ENCODE measurements around the gene GAL.

The GAL gene

DNA sequence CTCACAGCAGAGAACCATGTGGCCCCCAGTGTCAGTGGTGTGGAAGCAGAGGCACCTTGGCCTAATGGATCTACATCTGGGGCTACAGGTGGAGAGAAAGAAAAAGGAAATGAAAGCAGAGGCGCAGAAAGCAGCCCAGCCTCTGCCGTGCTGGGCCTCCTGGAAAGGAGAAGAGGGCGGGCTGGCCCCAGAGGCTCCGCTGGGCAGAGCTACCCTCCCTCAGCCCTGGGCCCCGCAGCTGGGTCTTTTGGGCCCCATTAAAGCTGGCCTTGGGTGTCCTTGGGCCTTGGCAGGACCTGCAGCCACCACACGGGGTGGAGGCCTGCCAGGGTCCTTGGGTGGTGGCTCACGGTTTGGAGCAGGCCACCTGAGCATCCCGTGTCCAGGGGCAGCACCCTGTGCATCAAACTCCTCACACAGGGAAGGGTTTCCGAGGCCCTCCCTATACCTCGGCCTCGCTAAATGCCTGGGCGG lies 31.6 kb upstream of the GAL start:
- no peak for DNase-seq (ENCODE audit: low read depth in 1 of 2, low spot score in 1 of 2)
- no peak for TF ChIP-seq JUND (IDR thresholded peaks at IDR 0.05; ENCODE audit: low read depth)
- in situ Hi-C loops (cut with HindIII; ENCODE audit: low pct_unique_long_range_greater_than_20kb, low sequenced_read_pairs), result no loop called here

DNA sequence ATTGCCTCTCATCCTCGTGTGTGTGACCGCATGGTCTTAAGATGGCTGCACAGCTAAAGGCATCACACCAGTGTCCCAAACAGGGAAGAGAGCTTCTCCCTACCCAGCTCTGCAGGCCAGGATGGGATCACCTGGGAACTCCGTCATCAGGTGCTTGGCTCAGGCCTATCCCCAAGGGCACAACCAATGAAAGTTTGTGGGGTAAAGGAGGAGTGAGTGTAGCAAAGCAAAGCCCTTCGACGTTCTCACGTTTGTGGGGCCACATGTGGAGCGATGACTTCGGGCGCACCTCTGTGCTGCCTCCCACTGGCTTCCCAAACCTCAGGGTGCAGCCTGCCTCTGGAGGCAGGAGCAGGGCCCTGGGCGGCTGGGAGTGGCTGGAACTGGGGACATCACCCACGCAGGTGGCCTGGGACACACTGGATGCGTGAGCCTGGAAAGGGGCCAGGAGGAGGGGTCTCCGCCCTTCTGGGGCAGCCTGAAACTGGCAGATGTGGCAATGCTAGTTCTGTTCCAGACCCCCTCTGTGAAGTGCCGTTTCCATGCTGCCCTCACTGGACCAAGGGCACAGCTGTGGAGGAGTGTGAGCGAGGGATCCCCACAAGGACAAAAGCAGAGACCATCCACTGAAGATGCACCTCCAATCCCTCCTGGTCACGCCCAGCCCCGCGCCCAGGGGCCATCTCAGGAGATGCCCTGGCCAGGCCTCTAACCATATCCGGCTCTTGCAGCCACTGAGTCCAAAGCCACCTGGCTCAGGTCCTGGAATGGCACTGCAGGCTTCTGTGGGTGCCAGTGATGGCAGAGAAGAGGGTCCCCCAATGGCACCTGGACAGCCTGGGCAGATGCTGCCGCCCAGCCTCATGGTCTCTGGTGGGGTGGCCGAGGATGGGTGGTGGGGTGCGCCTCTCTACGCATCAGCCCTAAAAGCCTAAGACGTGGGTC lies 30.6 kb upstream of the GAL start:
- no peak for TF ChIP-seq JUND (IDR thresholded peaks at IDR 0.05; ENCODE audit: low read depth)
- DNase-seq (ENCODE audit: low read depth in 1 of 2, low spot score in 1 of 2), result no peak
- in situ Hi-C loops (cut with HindIII; ENCODE audit: low pct_unique_long_range_greater_than_20kb, low sequenced_read_pairs), result no loop called here

DNA sequence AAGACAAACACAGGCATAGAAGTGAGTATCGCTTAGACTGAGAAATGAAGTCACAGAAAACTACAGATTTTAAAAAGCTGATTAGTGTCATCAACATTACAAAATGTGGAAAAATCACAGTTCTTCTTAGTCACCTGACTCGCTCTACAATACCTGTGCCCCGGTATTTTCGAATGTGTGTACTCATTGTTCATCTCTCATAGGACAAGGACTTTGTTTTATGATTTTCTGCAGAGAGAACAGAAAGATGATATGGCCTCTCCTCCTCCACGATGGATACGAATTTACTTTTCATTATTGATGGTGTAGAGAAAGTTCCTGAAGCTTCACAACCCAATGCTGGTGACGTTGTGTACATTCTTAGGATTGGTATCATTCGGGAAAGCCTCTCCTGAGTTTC lies 29.4 kb upstream of the GAL start:
- TF ChIP-seq JUND (IDR thresholded peaks at IDR 0.05; ENCODE audit: low read depth), result no peak
- in situ Hi-C loops (cut with HindIII; ENCODE audit: low pct_unique_long_range_greater_than_20kb, low sequenced_read_pairs), result no loop called here
- DNase-seq (ENCODE audit: low read depth in 1 of 2, low spot score in 1 of 2), result no peak

DNA sequence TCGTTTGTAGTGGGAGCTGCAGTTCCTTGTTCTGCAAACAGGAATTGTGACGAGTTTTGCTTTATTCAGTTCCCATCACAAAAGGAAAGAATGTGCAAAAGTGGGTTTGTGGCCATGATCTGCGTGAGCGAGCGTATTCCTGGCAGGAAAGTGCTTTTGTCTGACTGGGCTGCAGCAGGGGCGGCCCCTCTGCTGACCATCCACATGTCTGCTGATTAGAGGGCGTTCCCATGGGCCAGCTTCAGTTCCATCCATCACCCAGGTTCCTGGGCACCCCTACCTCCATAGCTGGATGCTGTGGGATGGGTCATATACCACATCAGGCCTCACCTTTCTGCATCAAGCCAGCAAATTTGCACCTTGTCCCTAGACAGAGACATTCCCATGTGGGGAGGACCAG lies 28.9 kb upstream of the GAL start:
- no peak for DNase-seq (ENCODE audit: low read depth in 1 of 2, low spot score in 1 of 2)
- no peak for TF ChIP-seq JUND (IDR thresholded peaks at IDR 0.05; ENCODE audit: low read depth)
- in situ Hi-C loops (cut with HindIII; ENCODE audit: low pct_unique_long_range_greater_than_20kb, low sequenced_read_pairs), result no loop called here

DNA sequence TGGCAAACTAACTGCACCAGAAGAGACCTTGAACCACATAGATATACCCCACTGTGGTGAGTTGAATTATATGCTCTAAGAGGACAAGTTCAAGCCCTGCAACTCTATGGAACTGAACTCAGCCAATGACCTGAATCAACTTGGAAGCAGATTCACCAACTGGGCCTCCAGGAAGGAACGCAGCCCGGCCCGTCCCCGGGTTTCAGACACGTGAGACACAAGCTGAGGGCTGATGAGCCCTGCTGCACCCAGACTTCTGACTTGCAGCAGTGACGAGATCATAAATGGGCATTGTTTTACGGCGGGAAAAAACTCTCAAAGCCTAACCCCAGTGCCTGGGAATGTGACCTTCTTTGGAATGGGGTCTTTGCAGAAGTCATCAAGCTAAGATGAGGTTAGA lies 28.5 kb upstream of the GAL start:
- DNase-seq (ENCODE audit: low read depth in 1 of 2, low spot score in 1 of 2), result no peak
- TF ChIP-seq JUND (IDR thresholded peaks at IDR 0.05; ENCODE audit: low read depth), result no peak
- in situ Hi-C loops (cut with HindIII; ENCODE audit: low pct_unique_long_range_greater_than_20kb, low sequenced_read_pairs), result no loop called here

DNA sequence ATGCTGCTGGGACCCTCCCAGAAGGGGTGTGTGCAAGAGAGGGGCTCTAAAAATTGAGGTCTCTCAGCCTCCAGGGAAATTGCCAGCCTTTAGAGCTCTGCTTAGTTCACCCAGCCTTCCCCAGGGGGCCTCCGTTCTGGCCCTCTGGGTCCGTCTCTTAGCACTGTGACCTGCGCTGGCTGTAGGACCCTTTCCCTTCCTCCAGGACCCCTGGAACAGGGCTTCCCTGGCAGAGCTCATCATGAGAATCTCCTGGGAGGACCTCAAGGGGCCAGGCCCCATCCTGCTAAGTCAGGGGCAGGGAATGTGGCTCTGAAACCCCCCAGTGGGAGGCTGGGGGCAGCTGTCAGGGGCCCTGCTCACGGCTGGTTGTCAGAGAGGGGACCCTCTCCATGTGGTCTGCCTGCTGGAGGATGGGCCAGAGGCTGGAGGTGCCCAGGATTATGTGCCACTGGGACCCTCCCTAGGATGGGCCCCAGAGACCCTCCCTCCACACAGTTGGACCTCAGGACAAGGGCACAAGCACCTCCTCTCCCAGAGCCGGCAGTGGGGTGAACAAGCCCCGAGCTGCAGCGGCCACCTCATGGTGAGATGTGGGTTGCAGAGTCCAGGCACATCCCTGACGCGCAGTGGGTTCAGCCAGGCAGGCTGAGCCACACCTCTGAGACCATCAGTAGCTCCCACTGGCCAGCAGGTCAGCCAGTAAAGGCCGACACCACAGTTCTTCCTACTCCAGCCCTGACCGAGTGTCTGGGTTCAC lies 27.1 kb upstream of the GAL start:
- in situ Hi-C loops (cut with HindIII; ENCODE audit: low pct_unique_long_range_greater_than_20kb, low sequenced_read_pairs), result no loop called here
- TF ChIP-seq JUND (IDR thresholded peaks at IDR 0.05; ENCODE audit: low read depth), result no peak
- DNase-seq (ENCODE audit: low read depth in 1 of 2, low spot score in 1 of 2), result no peak

DNA sequence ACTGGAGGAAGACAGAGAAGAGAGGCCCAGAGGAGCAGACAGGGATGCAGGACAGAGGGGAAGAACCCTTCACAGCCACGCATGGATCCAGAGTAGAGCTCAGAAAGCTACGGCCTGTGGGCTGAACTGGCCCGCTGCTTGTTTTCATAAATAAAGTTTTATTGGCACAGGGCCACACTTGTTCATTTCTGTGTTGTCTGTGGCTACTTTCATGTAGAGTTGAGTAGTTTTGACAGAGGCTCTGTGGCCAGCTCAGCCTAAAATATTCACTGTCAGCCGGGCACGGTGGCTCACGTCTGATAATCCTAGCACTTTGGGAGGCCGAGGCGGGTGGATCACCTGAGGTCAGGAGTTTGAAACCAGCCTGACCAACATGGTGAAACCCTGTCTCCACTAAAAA lies 26.2 kb upstream of the GAL start:
- TF ChIP-seq JUND (IDR thresholded peaks at IDR 0.05; ENCODE audit: low read depth), result no peak

DNA sequence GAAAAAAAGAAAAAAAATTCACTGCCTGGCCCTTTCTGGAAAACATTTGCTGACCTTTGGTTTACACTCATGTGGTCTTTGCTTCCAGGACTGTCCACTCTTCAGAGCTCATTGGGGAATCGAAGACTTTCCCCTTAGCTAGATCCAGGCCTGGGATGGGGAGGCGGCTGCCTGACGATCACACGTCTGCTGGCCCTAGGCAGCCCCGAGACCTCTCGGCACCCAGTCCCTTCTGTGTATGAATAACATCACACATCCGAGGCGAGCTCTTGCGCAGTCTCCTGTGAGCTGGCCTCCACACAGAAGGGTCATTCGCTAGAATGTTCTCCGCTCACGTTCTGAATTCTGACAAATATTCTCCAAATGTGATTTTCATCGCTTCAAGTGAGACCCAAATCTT lies 25.7 kb upstream of the GAL start:
- no peak for TF ChIP-seq JUND (IDR thresholded peaks at IDR 0.05; ENCODE audit: low read depth)
- in situ Hi-C loops (cut with HindIII; ENCODE audit: low pct_unique_long_range_greater_than_20kb, low sequenced_read_pairs), result no loop called here
- DNase-seq (ENCODE audit: low read depth in 1 of 2, low spot score in 1 of 2), result no peak

More for the DNA sequence above, 26.2 kb upstream of the GAL start:
- no peak for DNase-seq (ENCODE audit: low read depth in 1 of 2, low spot score in 1 of 2)
- in situ Hi-C loops (cut with HindIII; ENCODE audit: low pct_unique_long_range_greater_than_20kb, low sequenced_read_pairs), result no loop called here

DNA sequence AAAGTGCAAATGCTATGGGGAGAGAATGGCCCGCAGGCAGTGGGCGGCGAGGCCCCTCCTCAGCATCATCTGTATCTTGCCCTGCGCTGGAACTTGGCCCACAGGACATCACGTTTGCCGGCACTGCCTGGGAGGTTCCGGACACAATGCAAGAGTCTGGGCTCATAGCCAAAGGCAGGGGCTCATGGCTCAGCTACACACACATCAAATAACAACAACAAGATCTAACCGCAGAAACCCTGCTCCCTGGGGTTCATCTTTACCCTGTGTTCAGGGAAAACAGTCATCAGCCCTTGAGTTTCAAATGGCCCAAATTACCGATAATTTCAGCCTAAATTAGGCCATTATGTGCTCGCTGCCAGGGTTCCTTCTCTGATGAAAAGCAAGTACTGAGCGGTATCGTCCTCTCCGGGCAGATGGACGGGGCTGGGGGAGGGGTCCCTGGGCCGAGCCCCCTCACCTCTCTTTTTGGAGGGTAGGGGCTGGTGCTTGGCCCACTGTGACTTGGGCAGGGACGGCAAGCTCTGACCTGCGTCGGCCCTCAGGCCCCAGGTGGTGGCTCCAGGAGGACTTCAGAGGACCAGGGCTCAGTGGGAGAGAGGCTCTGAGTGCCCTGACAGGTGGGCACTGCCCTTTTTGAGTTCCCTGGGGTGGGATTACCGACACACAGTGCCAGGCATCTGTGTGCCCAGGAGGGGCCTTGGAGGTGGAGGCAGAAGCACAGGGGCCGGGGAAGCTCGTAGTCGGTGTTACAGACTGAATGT lies 25.0 kb upstream of the GAL start:
- in situ Hi-C loops (cut with HindIII; ENCODE audit: low pct_unique_long_range_greater_than_20kb, low sequenced_read_pairs), result no loop called here
- DNase-seq (ENCODE audit: low read depth in 1 of 2, low spot score in 1 of 2), result no peak
- TF ChIP-seq JUND (IDR thresholded peaks at IDR 0.05; ENCODE audit: low read depth), result no peak

DNA sequence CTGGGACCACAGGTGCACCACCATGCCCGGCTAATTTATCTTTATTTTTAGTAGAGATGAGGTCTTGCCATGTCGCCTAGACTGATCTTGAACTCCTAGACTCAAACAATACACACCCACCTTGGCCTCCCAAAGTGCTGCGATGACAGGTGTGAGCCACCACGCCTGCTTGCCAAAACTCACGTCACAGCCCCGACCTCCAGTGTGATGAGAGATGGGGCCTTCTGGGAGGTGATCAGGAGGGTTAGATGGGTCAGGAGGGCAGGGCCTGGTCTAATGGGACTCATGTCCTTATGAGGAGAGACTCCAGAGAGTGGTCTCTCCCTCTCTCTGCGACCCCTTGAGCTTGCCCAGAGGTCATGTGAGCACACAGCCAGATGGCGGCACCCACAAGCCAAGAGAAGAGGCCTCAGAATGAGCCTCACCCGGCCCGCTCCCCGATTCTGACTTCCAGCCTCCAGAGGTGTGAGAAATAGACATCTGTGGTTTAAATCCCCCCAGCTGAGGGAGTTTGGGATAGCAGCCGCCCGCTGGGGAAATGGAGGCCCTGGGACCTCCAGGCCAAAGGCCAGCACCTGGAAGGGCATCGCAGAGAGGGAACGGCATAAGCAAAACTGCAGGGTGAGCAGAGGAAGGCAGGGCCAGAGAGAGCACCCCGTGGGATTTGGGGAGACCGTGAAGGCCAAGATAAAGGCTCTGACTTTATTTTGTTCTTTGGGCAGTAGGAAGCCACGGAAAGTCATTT lies 24.1 kb upstream of the GAL start:
- in situ Hi-C loops (cut with HindIII; ENCODE audit: low pct_unique_long_range_greater_than_20kb, low sequenced_read_pairs), result no loop called here
- DNase-seq (ENCODE audit: low read depth in 1 of 2, low spot score in 1 of 2), result no peak
- no peak for TF ChIP-seq JUND (IDR thresholded peaks at IDR 0.05; ENCODE audit: low read depth)

DNA sequence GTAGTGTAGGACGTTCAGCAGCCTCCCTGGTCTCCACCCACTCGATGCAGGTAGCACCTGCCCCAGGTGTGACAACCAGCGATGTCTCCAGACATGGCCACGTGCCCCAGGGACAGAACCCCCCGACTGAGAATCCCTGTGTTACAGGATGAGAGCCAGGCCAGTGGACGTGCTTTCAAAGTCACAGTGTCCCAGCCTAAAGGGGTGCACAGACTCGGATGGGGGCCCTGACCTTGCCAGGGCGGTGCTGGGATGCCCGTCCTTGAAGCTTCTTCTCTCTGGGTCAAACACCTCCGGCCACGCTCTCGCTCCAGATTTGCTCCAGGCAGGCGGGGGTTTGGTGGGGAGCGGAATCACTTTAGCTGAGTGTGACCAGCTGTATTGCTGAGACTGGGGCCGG lies 23.3 kb upstream of the GAL start:
- TF ChIP-seq JUND (IDR thresholded peaks at IDR 0.05; ENCODE audit: low read depth), result no peak
- no peak for DNase-seq (ENCODE audit: low read depth in 1 of 2, low spot score in 1 of 2)
- in situ Hi-C loops (cut with HindIII; ENCODE audit: low pct_unique_long_range_greater_than_20kb, low sequenced_read_pairs), result no loop called here

Data from T47D (cell line).